Activated CD4-positive, alpha-beta T cell treated with anti-CD3 and anti-CD28 coated beads for 36 hours (primary cell): Measurements from ENCODE around the gene EXOC7. TPM values are rescaled to one million over a fixed set of nuclear protein-coding genes. Genes with fewer than 3 reads are reported as not detected.
A peak's percentile ranks its signal among the peaks of the same experiment; 100 is the strongest.
"Not testable (repeated sequence)": the region's sequence is repeated elsewhere in the genome, so short reads cannot be mapped to it uniquely, and the experiment has no call there.

Experiments
- ATAC-seq: fragments of 200-7000 bp; cut with Tn5 transposase; one replicate; pipeline ENCODE4 v1.10.0; 2021; ENCODE audit warnings: mild to moderate bottlenecking, moderate library complexity
- CTCF ChIA-PET: fragments of 350-600 bp; sonication (Branson Sonifier 250); formaldehyde crosslinking; loops from one replicate; lab custom pipeline; 2021; ENCODE audit warnings: antibody characterized with exemption; lab: Charles Lee
- POLR2A ChIA-PET: fragments of 350-600 bp; sonication (Branson Sonifier 250); formaldehyde crosslinking; loops from one replicate; lab custom pipeline; 2021; ENCODE audit warnings: antibody characterized with exemption, inconsistent platforms; lab: Charles Lee
- DNase-seq: peaks from one replicate; pipeline ENCODE4 v3.0.0-alpha.2; 2020
- H3K27ac Mint-ChIP-seq: one replicate; pipeline ENCODE4 v1.8.0; 2021; ENCODE audit warnings: mixed read lengths
- H3K27me3 Mint-ChIP-seq: one replicate; pipeline ENCODE4 v1.8.0; 2021; ENCODE audit warnings: mixed read lengths
- H3K36me3 Mint-ChIP-seq: one replicate; pipeline ENCODE4 v1.8.0; 2021; ENCODE audit warnings: low read depth, mixed read lengths
- H3K4me1 Mint-ChIP-seq: one replicate; pipeline ENCODE4 v1.8.0; 2021; ENCODE audit warnings: mixed read lengths
- H3K4me3 Mint-ChIP-seq: one replicate; pipeline ENCODE4 v1.8.0; 2021; ENCODE audit warnings: mild to moderate bottlenecking, moderate library complexity, mixed read lengths
- H3K9me3 Mint-ChIP-seq: one replicate; pipeline ENCODE4 v1.8.0; 2021; ENCODE audit warnings: low read depth, mixed read lengths
- intact Hi-C, 2 experiments: fragments of 100-400 bp; cut with DNase I in 1 of 2; cut with micrococcal nuclease in 1 of 2; formaldehyde crosslinking; loops; one replicate each; pipeline versions ENCODE4 v1.14.2 to v1.15.1; 2022 to 2024; cut with DNase I, micrococcal nuclease
- total RNA-seq, 2 experiments: library from RNA; stranded (reverse); gene quantifications; one replicate each; pipeline ENCODE4 v1.2.3, GENCODE V29; 2021

Gene EXOC7
- total RNA-seq, 2 experiments from 2014 or later, result 73.0 to 77.0 TPM

DNA sequence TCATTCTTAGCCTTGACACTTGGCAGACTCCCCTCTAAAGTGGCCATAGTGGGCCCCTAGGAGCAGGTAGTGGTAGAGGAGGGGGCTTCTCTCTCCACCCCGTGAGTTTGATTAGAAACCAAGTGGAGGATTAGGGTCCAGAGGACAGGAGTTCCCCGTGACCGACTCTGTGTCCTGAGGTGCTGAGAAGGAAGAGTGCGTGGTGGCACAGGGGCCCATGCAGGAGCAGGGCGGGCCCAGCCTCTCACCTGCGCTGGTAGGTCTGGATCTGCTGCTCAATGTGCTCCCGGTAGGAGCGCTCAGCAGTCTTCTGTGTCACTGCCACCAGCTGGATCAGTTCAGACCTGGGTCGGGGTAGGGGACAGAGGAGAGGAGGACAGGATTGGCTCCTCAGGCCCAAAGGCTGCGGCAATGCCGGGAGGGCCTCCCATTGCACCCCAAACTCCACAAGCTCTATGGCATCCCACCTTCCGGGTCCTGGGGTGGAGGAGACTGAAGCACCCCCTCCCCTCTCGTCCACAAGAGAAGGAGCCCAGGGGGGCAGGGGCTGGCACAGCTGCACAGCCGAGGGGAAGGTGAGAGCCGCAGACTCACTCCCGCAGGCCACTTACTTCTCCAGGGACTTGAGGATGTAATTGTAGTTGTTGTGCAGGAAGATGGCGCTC is 18.4 kb downstream of the EXOC7 start:
- Mint-ChIP-seq H3K36me3 (peaks cover 7% of the 10 kb centered on the region), H3K27me3 (no peaks in the 10 kb centered on the region), H3K4me1 (no peaks in the 10 kb centered on the region), H3K27ac (no peak overlapping the region), H3K4me3 (no peak overlapping the region), H3K9me3 (no peaks in the 10 kb centered on the region)
- ATAC-seq, result no peak
- DNase-seq, result no peak
- ChIA-PET CTCF (interaction anchor here (1.0 kb wide), 1 partner anchor 71 kb away, joined by 3 read pairs; no protein-coding TSS in a partner anchor), POLR2A (no interaction called here)
- intact Hi-C loops, result no loop called here

DNA sequence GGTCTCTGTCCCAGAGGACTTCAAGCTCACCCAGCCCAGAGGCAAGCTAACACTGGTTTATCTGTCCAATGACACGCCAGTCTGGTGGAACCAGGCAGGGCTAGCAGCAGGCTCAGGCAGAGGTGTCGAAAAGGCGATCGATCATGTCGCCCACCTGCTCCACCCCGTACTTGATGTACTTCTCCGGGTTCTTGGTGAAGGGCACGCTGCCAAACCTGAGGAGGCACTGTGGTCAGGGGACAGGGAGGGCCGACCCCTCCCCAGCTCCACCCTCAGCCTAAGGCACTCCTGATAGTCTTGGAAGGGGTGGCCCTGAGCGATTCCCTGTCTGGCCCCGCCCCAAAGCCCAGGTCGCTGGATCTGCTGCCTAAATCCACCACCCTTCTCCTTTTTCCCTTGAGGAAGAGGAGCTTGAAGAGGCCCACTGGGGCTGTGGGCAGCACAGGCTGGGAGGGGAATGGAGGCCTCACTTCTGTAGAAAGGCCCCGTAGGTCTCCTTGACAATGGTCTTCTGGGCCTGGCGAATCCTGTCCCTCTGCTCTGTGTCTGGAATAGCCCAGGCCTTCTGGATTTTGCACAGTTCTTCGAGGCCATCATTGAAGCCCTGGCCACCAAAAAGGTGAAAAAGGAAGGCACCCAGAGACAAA is 19.9 kb downstream of the EXOC7 start:
- ATAC-seq (no peak), DNase-seq (no peak)
- ChIA-PET POLR2A (no interaction called here), CTCF (interaction anchor here (0.6 to 1.0 kb wide), 2 partner anchors 21 to 69 kb away, joined by 3 read pairs; no protein-coding TSS in a partner anchor)
- Mint-ChIP-seq H3K36me3 (peaks cover 5% of the 10 kb centered on the region), H3K4me3 (no peak overlapping the region), H3K9me3 (no peaks in the 10 kb centered on the region), H3K27me3 (peaks cover 2% of the 10 kb centered on the region), H3K4me1 (peaks cover 14% of the 10 kb centered on the region), H3K27ac (no peak overlapping the region)
- intact Hi-C loops, result no loop called here

DNA sequence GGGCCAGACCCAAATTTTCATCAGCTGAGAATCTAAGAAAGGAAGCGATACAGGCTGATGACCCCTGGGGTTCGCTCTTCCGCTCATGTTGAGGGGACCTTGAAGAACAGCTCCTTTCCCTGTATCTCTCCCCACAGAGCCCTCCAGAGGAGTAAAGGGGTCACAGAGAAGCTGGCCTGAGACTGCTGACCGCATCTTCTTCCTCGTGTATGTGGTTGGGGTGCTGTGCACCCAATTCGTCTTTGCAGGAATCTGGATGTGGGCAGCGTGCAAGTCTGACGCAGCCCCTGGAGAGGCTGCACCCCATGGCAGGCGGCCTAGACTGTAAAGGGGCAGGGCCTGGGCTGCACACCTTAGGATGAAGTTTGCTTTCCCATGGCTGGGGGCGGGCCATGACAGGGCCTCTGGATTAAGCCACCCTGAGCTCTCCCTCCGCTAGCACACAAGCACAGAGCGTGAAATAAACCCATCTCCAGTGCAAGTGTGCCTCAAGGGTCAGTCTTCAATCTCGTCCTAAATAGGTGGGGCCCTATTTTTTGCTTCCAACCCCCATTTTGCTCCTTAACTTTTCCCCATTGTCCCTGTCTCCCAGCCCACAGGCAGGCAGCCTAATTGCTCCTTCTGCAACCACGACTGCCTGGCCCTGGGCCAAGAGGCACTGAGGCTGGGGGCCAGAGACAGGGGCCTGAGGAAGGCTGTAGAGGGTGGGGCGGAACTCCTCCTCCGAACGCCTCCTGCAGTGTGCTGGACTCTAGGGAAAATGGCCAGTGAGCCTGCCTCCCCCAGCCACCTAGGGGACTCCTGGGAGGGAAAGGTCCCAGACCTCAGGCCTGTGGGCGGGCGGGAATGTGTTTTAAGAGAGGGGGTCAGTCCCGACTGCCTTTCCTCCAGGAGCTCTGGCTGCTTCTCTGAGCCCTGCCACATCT is 21.0 kb downstream of the EXOC7 start:
- POLR2A ChIA-PET, result no interaction called here
- no peak for ATAC-seq

DNA sequence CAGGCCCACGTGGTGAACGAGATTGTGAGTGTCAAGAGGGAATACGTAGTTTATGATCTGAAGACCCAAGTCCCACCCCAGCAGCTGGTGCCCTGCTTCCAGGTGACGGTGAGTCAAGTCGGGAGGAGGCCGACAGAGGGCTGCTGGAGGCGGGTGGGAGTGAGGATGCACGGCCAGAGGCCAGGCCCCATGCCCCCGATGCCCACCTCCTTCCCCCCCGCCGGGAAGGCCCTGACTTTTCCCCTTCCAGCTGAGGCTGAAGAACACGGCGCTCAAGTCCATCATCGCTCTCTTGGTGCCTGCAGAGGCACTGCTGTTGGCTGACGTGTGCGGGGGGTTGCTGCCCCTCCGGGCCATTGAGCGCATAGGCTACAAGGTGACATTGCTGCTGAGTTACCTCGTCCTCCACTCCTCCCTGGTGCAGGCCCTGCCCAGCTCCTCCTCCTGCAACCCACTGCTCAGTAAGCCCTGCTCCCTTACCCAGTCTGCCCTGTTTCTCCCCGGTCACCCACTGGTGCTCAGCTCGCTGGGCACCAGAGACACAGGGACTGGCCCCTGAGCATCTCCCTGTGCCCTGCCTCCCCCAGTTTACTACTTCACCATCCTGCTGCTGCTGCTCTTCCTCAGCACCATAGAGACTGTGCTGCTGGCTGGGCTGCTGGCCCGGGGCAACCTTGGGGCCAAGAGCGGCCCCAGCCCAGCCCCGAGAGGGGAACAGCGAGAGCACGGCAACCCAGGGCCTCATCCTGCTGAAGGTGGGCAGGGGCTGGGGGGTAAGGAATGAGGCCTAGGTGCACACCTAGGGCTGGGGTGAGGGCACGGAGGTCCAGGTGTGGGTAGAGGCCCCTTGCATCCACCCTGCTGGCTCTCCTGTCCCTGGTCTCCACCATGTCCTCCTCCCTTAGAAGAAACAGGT is 22.0 kb downstream of the EXOC7 start:
- POLR2A ChIA-PET, result no interaction called here
- peaks cover 25% of the 10 kb centered on the region for H3K4me1 Mint-ChIP-seq
- H3K9me3 Mint-ChIP-seq, result no peaks in the 10 kb centered on the region
- H3K4me3 Mint-ChIP-seq, result no peak overlapping the region
- no peak for ATAC-seq
- H3K36me3 Mint-ChIP-seq, result peaks cover 3% of the 10 kb centered on the region
- no peak for DNase-seq
- H3K27me3 Mint-ChIP-seq, result peaks cover 18% of the 10 kb centered on the region
- no peak overlapping the region for H3K27ac Mint-ChIP-seq
- intact Hi-C loops, result no loop called here
- CTCF ChIA-PET, result interaction anchor here (1.3 kb wide), 1 partner anchor 14 kb away, joined by 4 read pairs; no protein-coding TSS in a partner anchor

More for the DNA sequence above, 21.0 kb downstream of the EXOC7 start:
- Mint-ChIP-seq H3K4me1 (peaks cover 18% of the 10 kb centered on the region), H3K9me3 (no peaks in the 10 kb centered on the region), H3K4me3 (no peak overlapping the region), H3K36me3 (peaks cover 3% of the 10 kb centered on the region), H3K27me3 (peaks cover 9% of the 10 kb centered on the region), H3K27ac (no peak overlapping the region)
- CTCF ChIA-PET, result interaction anchor here (0.6 kb wide), 1 partner anchor 63 kb away, joined by 3 read pairs; no protein-coding TSS in a partner anchor
- intact Hi-C loops, result no loop called here
- DNase-seq, result no peak

DNA sequence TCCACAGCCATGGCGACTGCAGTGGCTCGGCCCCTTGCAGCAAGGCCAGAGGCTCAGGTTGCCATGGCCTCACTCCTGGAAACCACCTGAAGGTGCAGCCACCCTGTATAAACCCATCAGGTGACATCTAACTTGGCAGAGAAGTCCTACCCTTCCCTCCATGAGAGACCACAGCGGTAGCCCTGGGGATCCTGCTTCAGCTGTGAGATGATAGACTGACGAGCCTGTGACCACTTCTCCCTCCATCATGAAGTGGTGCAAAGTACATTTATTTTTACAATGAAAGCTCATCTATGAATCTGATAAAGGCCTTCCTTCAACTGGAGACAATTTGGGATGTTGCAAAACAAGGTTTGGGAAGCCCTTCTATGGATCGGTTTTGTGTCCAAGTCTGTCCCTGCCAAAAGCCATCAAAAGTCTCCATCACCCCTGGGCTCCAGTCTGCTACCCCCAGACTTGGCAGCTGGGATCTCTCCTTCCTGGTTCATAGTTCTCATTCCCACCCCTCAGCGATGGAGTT is 22.8 kb downstream of the EXOC7 start:
- DNase-seq, result no peak
- Mint-ChIP-seq H3K27ac (no peak overlapping the region), H3K27me3 (peaks cover 25% of the 10 kb centered on the region), H3K4me1 (peaks cover 31% of the 10 kb centered on the region), H3K9me3 (no peaks in the 10 kb centered on the region), H3K4me3 (no peak overlapping the region), H3K36me3 (peaks cover 3% of the 10 kb centered on the region)
- CTCF ChIA-PET, result interaction anchor here (0.6 to 1.3 kb wide), 5 partner anchors 9 to 328 kb away, joined by 3 to 4 read pairs (median 3); no protein-coding TSS in a partner anchor
- POLR2A ChIA-PET, result interaction anchor here (0.8 to 1.0 kb wide), 2 partner anchors 24 to 99 kb away, joined by 3 to 4 read pairs; no protein-coding TSS in a partner anchor
- no peak for ATAC-seq
- intact Hi-C loops, result no loop called here

DNA sequence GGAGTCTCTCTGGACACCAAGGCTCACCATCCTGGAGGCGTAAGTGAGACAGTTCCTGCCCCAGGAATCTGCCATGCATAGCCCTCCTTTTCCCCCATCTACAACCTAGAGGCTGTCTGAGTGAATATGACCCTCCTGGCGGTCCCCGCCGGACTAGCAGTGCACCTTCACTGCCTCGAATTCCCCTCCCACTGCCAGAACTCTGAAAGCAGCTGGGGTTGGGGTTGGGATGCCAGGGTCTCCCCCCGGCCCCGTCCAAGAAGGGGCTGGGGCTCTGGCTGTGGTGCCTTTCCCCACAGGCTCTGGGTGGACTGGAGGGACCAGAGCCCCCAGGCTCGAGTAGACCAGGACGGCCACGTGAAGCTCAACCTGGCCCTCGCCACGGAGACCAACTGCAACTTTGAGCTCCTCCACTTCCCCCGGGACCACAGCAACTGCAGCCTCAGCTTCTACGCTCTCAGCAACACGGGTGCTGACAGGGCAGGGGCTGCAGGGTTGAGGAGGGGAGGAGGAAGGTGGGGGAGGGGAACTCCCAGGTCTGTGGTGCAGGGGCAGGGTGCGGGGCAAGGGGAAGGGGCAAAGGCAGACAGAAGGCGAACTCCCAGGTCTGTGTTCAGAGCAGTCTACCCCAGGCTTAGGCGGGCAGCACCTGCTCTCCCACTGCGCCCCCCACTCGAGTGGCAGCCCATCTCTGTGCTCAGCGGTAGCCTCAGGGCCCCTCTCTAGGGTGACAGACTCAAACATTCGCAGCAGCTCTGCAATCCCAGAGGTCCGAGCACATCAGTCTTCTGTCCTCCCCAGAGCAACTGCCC is 23.4 kb downstream of the EXOC7 start:
- no peak overlapping the region for H3K4me3 Mint-ChIP-seq
- peaks cover 3% of the 10 kb centered on the region for H3K36me3 Mint-ChIP-seq
- H3K9me3 Mint-ChIP-seq, result no peaks in the 10 kb centered on the region
- DNase-seq, result peak; percentile 31
- POLR2A ChIA-PET, result interaction anchor here (0.8 to 1.0 kb wide), 2 partner anchors 24 to 100 kb away, joined by 3 to 4 read pairs; no protein-coding TSS in a partner anchor
- intact Hi-C loops, result loop anchor here in 1 of 2 experiments (5.0 kb wide), 1 partner anchor 68 kb away; no protein-coding TSS in a partner anchor
- no peak overlapping the region for H3K27ac Mint-ChIP-seq
- ATAC-seq, result peak; percentile 18
- H3K27me3 Mint-ChIP-seq, result peaks cover 31% of the 10 kb centered on the region
- CTCF ChIA-PET, result interaction anchor here (0.6 to 1.3 kb wide), 7 partner anchors 9 to 329 kb away, joined by 3 to 6 read pairs (median 4); no protein-coding TSS in a partner anchor
- peaks cover 37% of the 10 kb centered on the region for H3K4me1 Mint-ChIP-seq

DNA sequence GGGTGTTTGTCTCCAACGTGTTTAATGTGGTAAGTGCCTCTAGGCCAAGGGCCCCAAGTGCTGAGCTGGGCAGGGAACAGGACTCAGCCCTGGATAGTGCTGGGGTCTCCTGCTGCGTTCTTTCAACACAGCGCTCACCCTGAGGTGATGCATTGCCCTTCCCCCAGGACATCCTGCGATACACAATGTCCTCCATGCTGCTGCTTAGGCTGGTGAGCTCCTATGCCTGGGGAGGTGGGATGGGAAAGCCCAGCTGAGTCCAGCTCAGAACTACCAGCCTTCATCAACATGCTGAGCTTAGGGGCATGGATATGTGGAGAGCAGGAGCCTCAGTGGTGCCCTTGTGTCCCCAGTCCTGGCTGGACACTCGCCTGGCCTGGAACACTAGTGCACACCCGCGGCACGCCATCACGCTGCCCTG is 24.0 kb downstream of the EXOC7 start:
- intact Hi-C loops, result loop anchor here in 1 of 2 experiments (5.0 kb wide), 1 partner anchor 67 kb away; no protein-coding TSS in a partner anchor
- Mint-ChIP-seq H3K36me3 (peaks cover 5% of the 10 kb centered on the region), H3K9me3 (no peaks in the 10 kb centered on the region), H3K4me1 (peaks cover 42% of the 10 kb centered on the region), H3K4me3 (no peak overlapping the region), H3K27ac (no peak overlapping the region), H3K27me3 (peaks cover 36% of the 10 kb centered on the region)
- ChIA-PET CTCF (interaction anchor here (0.7 to 1.3 kb wide), 5 partner anchors 13 to 60 kb away, joined by 3 to 6 read pairs (median 3); no protein-coding TSS in a partner anchor), POLR2A (no interaction called here)
- no peak for ATAC-seq
- no peak for DNase-seq

DNA sequence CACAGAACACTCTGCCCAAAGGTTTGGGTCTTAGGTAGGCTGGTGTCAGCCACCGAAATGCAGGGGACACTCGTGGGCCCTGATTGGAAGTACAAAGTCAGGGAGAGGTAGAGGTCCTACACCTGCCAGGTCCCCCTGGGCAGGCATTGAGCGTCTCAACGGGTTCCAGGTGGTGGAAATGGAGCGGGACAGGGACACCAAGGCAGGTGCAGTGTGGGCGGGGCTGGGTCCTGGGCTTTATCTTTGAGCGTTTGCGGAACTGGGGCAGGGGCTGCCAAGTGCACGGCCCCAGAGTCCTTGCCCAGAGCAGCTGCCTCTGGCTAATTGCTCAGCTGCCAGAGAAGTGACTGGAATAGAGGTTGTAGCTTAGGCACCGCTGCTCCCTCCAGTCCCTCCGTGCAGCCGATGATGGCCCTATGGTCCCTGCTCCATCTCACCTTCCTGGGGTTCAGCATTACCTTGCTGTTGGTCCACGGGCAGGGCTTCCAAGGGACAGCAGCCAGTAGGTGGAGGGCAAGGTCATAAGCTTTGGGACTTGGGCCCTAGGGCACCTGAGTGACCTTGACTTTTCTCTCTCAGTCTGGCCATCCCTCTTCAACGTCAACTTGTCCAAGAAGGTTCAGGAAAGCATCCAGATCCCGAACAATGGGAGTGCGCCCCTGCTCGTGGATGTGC is 24.6 kb downstream of the EXOC7 start, which contains the start of gene ZACN:
ZACN (plus strand) TSS at position 323 of the 675 bp plus-strand sequence; CDS start at position 406, 83 bp downstream.
- ChIA-PET CTCF (interaction anchor here (0.7 to 1.3 kb wide), 4 partner anchors 13 to 27 kb away, joined by 3 to 6 read pairs (median 4); no protein-coding TSS in a partner anchor), POLR2A (no interaction called here)
- intact Hi-C loops, result loop anchor here in 1 of 2 experiments (5.0 kb wide), 1 partner anchor 67 kb away; no protein-coding TSS in a partner anchor
- ATAC-seq (no peak), DNase-seq (no peak)
- peaks cover 3% of the 10 kb centered on the region for H3K36me3 Mint-ChIP-seq
- H3K9me3 Mint-ChIP-seq, result no peaks in the 10 kb centered on the region
- H3K27ac Mint-ChIP-seq, result no peak within 1 kb of the TSS
- H3K4me1 Mint-ChIP-seq, result peaks cover 42% of the 10 kb centered on the region
- no peak within 1 kb of the TSS for H3K4me3 Mint-ChIP-seq
- H3K27me3 Mint-ChIP-seq, result peaks cover 37% of the 10 kb centered on the region

DNA sequence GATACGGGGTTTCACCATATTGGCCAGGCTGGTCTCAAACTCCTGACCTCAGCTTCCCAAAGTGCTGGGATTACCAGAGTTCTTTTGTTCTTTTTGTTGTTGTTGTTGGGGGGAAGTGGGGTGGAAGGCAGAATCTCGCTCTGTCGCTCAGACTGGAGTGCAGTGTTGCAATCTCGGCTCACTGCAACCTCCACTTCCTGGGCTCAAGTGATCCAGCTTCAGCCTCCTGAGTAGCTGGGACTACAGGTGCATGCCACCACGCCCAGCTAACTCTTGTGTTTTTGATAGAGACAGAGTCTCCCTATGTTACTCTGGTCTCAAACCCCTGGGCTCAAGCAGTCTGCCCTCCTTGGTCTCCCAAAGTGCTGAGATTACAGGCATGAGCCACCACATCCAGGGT is 25.2 kb downstream of the EXOC7 start:
- H3K27ac Mint-ChIP-seq, ATAC-seq, POLR2A ChIA-PET, H3K4me3 Mint-ChIP-seq, DNase-seq, H3K9me3 Mint-ChIP-seq, H3K36me3 Mint-ChIP-seq: not testable (repeated sequence)
- intact Hi-C loops, result loop anchor here in 1 of 2 experiments (5.0 kb wide), 1 partner anchor 66 kb away; no protein-coding TSS in a partner anchor
- CTCF ChIA-PET, result interaction anchor here (0.8 to 1.3 kb wide), 3 partner anchors 14 to 221 kb away, joined by 3 to 4 read pairs (median 3); no protein-coding TSS in a partner anchor
- H3K4me1 Mint-ChIP-seq, result peaks cover 42% of the 10 kb centered on the region
- H3K27me3 Mint-ChIP-seq, result peaks cover 40% of the 10 kb centered on the region
